HG02870 (cell line): ENCODE data around the gene KRTAP5-4.

Experiments used
- ATAC-seq: cut with Tn5 transposase; IDR thresholded peaks from one replicate; pipeline ENCODE4 v1.9.1; 2021; ENCODE audit warnings: mild to moderate bottlenecking, moderate library complexity; ENCODE audit not compliant: unreplicated experiment

KRTAP5-4 gene

GRCh38 chr11:1574238-1574932 lies 47.6 kb downstream of the KRTAP5-4 start:
- no peak for ATAC-seq

- no peak for ATAC-seq
Observed at GRCh38 chr11:1573903-1574237, 48.1 kb downstream of the KRTAP5-4 start.

- no peak for ATAC-seq
Observed at GRCh38 chr11:1573077-1573902, 48.6 kb downstream of the KRTAP5-4 start.

GRCh38 chr11:1572197-1573076 lies 49.5 kb downstream of the KRTAP5-4 start, which contains the start of gene DUSP8:
DUSP8 (minus strand) TSS chr11:1572271; CDS start chr11:1565826, 6,445 bp downstream.
- ATAC-seq = peak; percentile 46

GRCh38 chr11:1571760-1572196 lies 50.2 kb downstream of the KRTAP5-4 start:
- peak; percentile 4 for ATAC-seq
